Subcutaneous abdominal adipose tissue (tissue), 5 donors: ENCODE measurements around the gene POU2F2.

Experiments used
- H3K27ac ChIP-seq: one replicate; pipeline ENCODE4 v1.7.0; 2013; ENCODE audit warnings: low read depth, mild to moderate bottlenecking, inconsistent platforms, low read length, moderate library complexity
- H3K27me3 ChIP-seq, 5 donors: one replicate each; pipeline ENCODE4 v1.7.0; 2013; ENCODE audit warnings: low read length in 5 of 5, inconsistent platforms in 1 of 5; ENCODE audit not compliant: control insufficient read depth in 5 of 5, insufficient read depth in 4 of 5
- H3K36me3 ChIP-seq, 5 donors: one replicate each; pipeline ENCODE4 v1.7.0; 2013; ENCODE audit warnings: low read length in 5 of 5; ENCODE audit not compliant: control insufficient read depth in 5 of 5, insufficient read depth in 5 of 5
- H3K4me1 ChIP-seq, 5 donors: one replicate each; pipeline ENCODE4 v1.7.0; 2013; ENCODE audit warnings: low read length in 5 of 5, mild to moderate bottlenecking in 3 of 5, moderate library complexity in 1 of 5; ENCODE audit not compliant: control insufficient read depth in 5 of 5, insufficient read depth in 5 of 5
- H3K4me3 ChIP-seq, 5 donors: one replicate each; pipeline ENCODE4 v1.7.0; 2013; ENCODE audit warnings: low read length in 5 of 5, low read depth in 1 of 5
- H3K9ac ChIP-seq, 5 donors: one replicate each; pipeline ENCODE4 v1.7.0; 2013; ENCODE audit warnings: low read length in 5 of 5, mild to moderate bottlenecking in 4 of 5, moderate library complexity in 3 of 5
- H3K9me3 ChIP-seq, 5 donors: one replicate each; pipeline ENCODE4 v1.7.0; 2013; ENCODE audit warnings: low read length in 5 of 5; ENCODE audit not compliant: control insufficient read depth in 5 of 5
- donor health status: healthy.
- donor health status: healthy.
- donor health status: healthy.
- donor health status: healthy.
- donor health status: healthy.

POU2F2 gene

GRCh38 chr19:42148266-42148665 is 16.0 kb upstream of the POU2F2 start:
- H3K9me3 ChIP-seq, result no peaks in the 10 kb centered on the region
- H3K27me3 ChIP-seq, result peaks cover 29 to 53% (median 42%) of the 10 kb centered on the region in 5 donors
- H3K36me3 ChIP-seq, result no peaks in the 10 kb centered on the region
- no peaks in the 10 kb centered on the region for H3K4me1 ChIP-seq
- H3K4me3 ChIP-seq, result no peak overlapping the region
- no peak overlapping the region for H3K27ac ChIP-seq
- H3K9ac ChIP-seq, result no peak overlapping the region

- Histone ChIP-seq H3K9me3 (no peaks in the 10 kb centered on the region), H3K36me3 (no peaks in the 10 kb centered on the region), H3K9ac (no peak overlapping the region), H3K4me1 (no peaks in the 10 kb centered on the region), H3K27me3 (peaks cover 0 to 15% (median 6%) of the 10 kb centered on the region in 5 donors), H3K4me3 (no peak overlapping the region), H3K27ac (no peak overlapping the region)
Measured at GRCh38 chr19:42143341-42144234, 11.3 kb upstream of the POU2F2 start.

GRCh38 chr19:42140125-42140754 is 8.0 kb upstream of the POU2F2 start:
- Histone ChIP-seq H3K9me3 (no peaks in the 10 kb centered on the region), H3K4me3 (no peak overlapping the region), H3K9ac (no peak overlapping the region), H3K4me1 (no peaks in the 10 kb centered on the region), H3K27ac (no peak overlapping the region), H3K27me3 (peaks cover 0 to 11% (median 5%) of the 10 kb centered on the region in 5 donors), H3K36me3 (no peaks in the 10 kb centered on the region)

- Histone ChIP-seq H3K36me3 (no peaks in the 10 kb centered on the region), H3K27ac (no peak overlapping the region), H3K4me3 (no peak overlapping the region), H3K9me3 (no peaks in the 10 kb centered on the region), H3K4me1 (peaks cover 2 to 32% (median 22%) of the 10 kb centered on the region in 5 donors), H3K9ac (no peak overlapping the region), H3K27me3 (peaks cover 17 to 42% (median 36%) of the 10 kb centered on the region in 5 donors)
Measured at GRCh38 chr19:42134535-42135070, 2.4 kb upstream of the POU2F2 start.

- Histone ChIP-seq H3K9me3 (no peaks in the 10 kb centered on the region), H3K4me3 (peak overlapping the region; percentile 18 to 53 (median 46)), H3K27ac (no peak overlapping the region), H3K27me3 (peaks cover 17 to 43% (median 33%) of the 10 kb centered on the region in 5 donors), H3K36me3 (no peaks in the 10 kb centered on the region), H3K9ac (peak overlapping the region in 2 of 5 donors; percentile 35 to 54), H3K4me1 (peaks cover 2 to 41% (median 29%) of the 10 kb centered on the region in 5 donors)
Measured at GRCh38 chr19:42132851-42133528, 744 bp upstream of the POU2F2 start.

GRCh38 chr19:42131149-42132029 is 857 bp downstream of the POU2F2 start:
- H3K9me3 ChIP-seq, result no peaks in the 10 kb centered on the region
- peaks cover 2 to 46% (median 29%) of the 10 kb centered on the region in 5 donors for H3K4me1 ChIP-seq
- no peaks in the 10 kb centered on the region for H3K36me3 ChIP-seq
- H3K27me3 ChIP-seq, result peaks cover 17 to 42% (median 31%) of the 10 kb centered on the region in 5 donors
- H3K9ac ChIP-seq, result peak overlapping the region in 2 of 5 donors; percentile 45 to 64
- H3K4me3 ChIP-seq, result peak overlapping the region in 4 of 5 donors; percentile 7 to 53 (median 46)
- H3K27ac ChIP-seq, result no peak overlapping the region

- H3K27me3 ChIP-seq, result peaks cover 17 to 42% (median 31%) of the 10 kb centered on the region in 5 donors
Measured at GRCh38 chr19:42130254-42130573, 2.0 kb downstream of the POU2F2 start.

GRCh38 chr19:42129399-42130253 is 2.6 kb downstream of the POU2F2 start:
- Histone ChIP-seq H3K4me3 (peak overlapping the region in 4 of 5 donors; percentile 13 to 30 (median 22)), H3K27me3 (peaks cover 17 to 42% (median 31%) of the 10 kb centered on the region in 5 donors), H3K9ac (peak overlapping the region in 1 of 5 donors; percentile 28), H3K36me3 (no peaks in the 10 kb centered on the region), H3K9me3 (no peaks in the 10 kb centered on the region), H3K27ac (no peak overlapping the region), H3K4me1 (peaks cover 2 to 46% (median 29%) of the 10 kb centered on the region in 5 donors)

More at GRCh38 chr19:42130254-42130573, 2.0 kb downstream of the POU2F2 start:
- H3K4me3 ChIP-seq, result peak overlapping the region in 2 of 5 donors; percentile 13 to 21
- H3K4me1 ChIP-seq, result peaks cover 2 to 46% (median 29%) of the 10 kb centered on the region in 5 donors
- H3K27ac ChIP-seq, result no peak overlapping the region
- H3K36me3 ChIP-seq, result no peaks in the 10 kb centered on the region
- H3K9me3 ChIP-seq, result no peaks in the 10 kb centered on the region
- peak overlapping the region in 1 of 5 donors; percentile 28 for H3K9ac ChIP-seq
